Activated T-helper 1 cell treated with anti-CD3 and anti-CD28 coated beads, Interleukin-12 subunit alpha, Interleukin-12 subunit beta, Interleukin-2, Interleukin-4 antibody, amounts not matched to agents 30 ng/mL and 10 ng/mL and 1 ng/mL, durations not matched to agents 14 hours and 24 hours and 36 hours (primary cell): ENCODE measurements around the gene AIFM2. TPM values are rescaled to one million over a fixed set of nuclear protein-coding genes. Genes with fewer than 3 reads are reported as not detected.
"Not testable (repeated sequence)": the region's sequence is repeated elsewhere in the genome, so short reads cannot be mapped to it uniquely, and the experiment has no call there.

Source experiments
- DNase-seq: peaks from one replicate; pipeline ENCODE4 v3.0.0; 2021; ENCODE audit warnings: low spot score
- H3K27ac Mint-ChIP-seq: one replicate; pipeline ENCODE4 v1.8.0; 2021; ENCODE audit warnings: mild to moderate bottlenecking, mixed read lengths
- H3K27me3 Mint-ChIP-seq: one replicate; pipeline ENCODE4 v1.8.0; 2022; ENCODE audit warnings: mild to moderate bottlenecking, moderate library complexity, mixed read lengths; ENCODE audit not compliant: insufficient read depth
- H3K36me3 Mint-ChIP-seq: one replicate; pipeline ENCODE4 v1.8.0; 2021; ENCODE audit warnings: low read depth, mixed read lengths
- H3K4me1 Mint-ChIP-seq: one replicate; pipeline ENCODE4 v1.8.0; 2021; ENCODE audit warnings: low read depth, mixed read lengths
- H3K4me3 Mint-ChIP-seq: one replicate; pipeline ENCODE4 v1.8.0; 2021; ENCODE audit warnings: mild to moderate bottlenecking, moderate library complexity, mixed read lengths
- H3K9me3 Mint-ChIP-seq: one replicate; pipeline ENCODE4 v1.8.0; 2021; ENCODE audit warnings: mixed read lengths
- intact Hi-C: fragments of 100-400 bp; cut with micrococcal nuclease; formaldehyde crosslinking; loops from one replicate; pipeline ENCODE4 v1.15.1; 2024
- total RNA-seq: library from RNA; stranded (reverse); gene quantifications from 2 replicates; pipeline ENCODE4 v1.2.3, GENCODE V29; 2022

AIFM2 gene
- 7.1 and 7.3 TPM in 2 replicates for total RNA-seq

DNA sequence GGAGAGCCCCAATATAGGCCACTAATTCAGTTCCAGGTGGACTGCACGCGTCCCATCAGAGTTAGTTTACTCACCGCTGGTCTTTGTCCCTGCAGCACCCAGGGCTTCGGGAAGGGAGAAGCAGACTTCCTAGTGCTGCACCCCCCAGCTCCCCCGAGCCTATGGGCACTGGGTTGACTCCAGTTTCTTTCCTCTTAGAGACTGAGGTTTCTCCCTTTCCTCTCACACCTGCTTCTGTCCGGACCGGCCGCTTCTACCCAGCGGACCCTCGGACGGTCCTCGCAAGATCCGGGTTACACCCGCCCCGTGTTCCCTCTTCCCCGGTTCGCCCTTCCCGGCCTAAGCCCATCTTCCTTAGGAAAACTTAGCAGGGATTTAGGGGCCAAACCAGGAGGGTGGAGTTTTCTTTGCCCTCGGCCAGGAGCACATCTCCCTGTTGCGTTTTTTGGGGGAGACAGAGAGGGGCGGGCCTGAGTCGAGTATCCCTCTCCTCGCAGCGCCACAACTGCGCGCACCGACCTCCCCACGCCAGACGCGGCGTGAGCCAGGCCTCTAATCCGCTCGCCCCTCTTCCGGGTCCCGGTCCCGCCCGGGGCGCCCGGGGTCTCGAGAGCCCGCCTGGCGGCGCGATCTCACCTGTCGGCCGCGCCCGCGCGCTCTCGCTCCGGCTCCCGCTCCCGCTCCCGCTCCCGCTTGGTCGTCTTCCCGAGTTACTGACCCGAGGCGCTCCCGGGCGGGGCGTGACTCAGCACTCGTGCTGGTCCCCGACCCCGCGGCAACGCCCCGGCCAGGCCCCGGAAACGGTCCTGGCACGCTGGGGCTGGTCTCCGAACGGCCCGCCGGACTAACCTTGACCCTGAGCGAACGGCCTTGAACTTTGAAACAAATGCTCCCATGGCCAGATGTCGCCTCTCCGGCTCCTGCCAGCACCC is at the start of gene AIFM2:
Gene AIFM2, minus strand, starts transcription at position 728 of the 932 bp plus-strand sequence. CDS start 8,741 bp downstream, outside the sequence.
- peaks cover 15% of the 10 kb centered on the region for H3K4me1 Mint-ChIP-seq
- H3K9me3 Mint-ChIP-seq: no peaks in the 10 kb centered on the region
- peaks cover 9% of the 10 kb centered on the region for H3K27me3 Mint-ChIP-seq
- intact Hi-C loops: loop anchor here (1.0 to 2.0 kb wide), 2 partner anchors 14 to 16 kb away; partner anchors contain the start of gene TYSND1
- H3K27ac Mint-ChIP-seq: peak within 1 kb of the TSS; percentile 82
- no peak for DNase-seq
- peak within 1 kb of the TSS; percentile 86 for H3K4me3 Mint-ChIP-seq
- peaks cover 3% of the 10 kb centered on the region for H3K36me3 Mint-ChIP-seq

DNA sequence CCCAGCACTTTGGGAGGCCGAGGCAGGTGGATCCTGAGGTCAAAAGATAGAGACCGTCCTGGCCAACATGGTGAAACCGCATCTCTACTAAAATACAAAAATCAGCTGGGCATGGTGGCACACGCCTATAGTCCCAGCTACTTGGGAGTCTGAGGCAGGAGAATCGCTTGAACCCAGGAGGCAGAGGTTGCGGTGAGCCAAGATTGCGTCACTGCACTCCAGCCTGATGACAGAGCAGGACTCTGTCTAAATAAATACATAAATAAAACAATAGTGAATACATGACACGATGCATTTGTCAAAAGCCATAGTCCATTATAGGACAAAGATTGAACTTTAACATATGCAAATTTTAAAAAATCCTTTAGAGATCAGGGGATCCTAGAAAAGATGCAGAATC is 46.6 kb upstream of the AIFM2 start:
- H3K27ac Mint-ChIP-seq, DNase-seq, H3K4me3 Mint-ChIP-seq, H3K27me3 Mint-ChIP-seq, intact Hi-C loops, H3K9me3 Mint-ChIP-seq, H3K4me1 Mint-ChIP-seq, H3K36me3 Mint-ChIP-seq: not testable (repeated sequence)

DNA sequence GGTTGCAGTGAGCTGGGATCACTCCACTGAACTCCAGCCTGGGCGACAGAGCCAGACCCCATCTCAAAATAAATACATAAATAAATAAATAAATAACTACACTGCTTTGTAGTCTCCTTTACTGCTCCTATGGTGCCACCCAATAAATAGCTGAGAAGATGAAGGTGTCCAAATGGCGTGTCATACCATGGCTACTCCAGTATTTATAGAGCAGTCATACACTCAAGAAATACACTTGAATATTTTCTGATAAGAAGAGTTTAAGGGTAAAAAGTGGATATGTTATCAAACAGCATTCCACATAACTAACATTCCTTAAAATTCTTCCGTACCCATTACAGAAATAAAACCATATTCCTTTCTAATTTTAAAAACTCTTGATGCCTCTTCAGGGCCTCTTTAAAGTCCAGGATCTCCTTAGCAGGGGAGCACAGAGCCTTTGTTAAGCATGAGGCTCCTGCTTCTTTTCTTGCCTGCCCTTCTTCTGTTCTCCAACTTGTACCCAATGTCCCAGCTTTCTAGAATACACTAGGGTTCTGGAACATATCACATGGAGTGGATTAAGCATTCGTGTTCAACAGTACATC is 45.6 kb upstream of the AIFM2 start:
- H3K36me3 Mint-ChIP-seq: no peaks in the 10 kb centered on the region
- H3K27ac Mint-ChIP-seq: no peak overlapping the region
- peaks cover 8% of the 10 kb centered on the region for H3K27me3 Mint-ChIP-seq
- DNase-seq: no peak
- no peak overlapping the region for H3K4me3 Mint-ChIP-seq
- intact Hi-C loops: no loop called here
- peaks cover 13% of the 10 kb centered on the region for H3K4me1 Mint-ChIP-seq
- peaks cover 3% of the 10 kb centered on the region for H3K9me3 Mint-ChIP-seq

DNA sequence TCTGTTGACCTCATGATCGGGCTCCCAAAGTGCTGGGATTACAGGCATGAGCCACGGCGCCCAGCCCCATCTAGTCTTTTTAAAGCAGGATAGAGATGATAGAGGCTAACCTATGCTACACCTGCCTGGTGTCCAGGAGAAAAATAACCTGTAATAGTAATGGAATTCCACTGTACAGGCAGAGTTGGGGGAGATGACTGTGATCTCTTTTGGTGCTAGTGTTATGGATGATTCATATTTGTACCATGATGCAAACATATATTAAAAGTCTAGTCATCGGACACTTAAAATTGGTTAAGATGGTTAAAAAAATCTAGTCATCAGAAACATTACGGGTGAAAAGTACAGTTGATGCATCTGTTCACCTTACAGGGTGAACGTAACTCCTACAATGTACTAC is 43.8 kb upstream of the AIFM2 start:
- DNase-seq: no peak
- Mint-ChIP-seq H3K4me3 (no peak overlapping the region), H3K9me3 (peaks cover 3% of the 10 kb centered on the region), H3K36me3 (no peaks in the 10 kb centered on the region), H3K27ac (no peak overlapping the region), H3K4me1 (peaks cover 18% of the 10 kb centered on the region), H3K27me3 (peaks cover 3% of the 10 kb centered on the region)
- intact Hi-C loops: no loop called here

DNA sequence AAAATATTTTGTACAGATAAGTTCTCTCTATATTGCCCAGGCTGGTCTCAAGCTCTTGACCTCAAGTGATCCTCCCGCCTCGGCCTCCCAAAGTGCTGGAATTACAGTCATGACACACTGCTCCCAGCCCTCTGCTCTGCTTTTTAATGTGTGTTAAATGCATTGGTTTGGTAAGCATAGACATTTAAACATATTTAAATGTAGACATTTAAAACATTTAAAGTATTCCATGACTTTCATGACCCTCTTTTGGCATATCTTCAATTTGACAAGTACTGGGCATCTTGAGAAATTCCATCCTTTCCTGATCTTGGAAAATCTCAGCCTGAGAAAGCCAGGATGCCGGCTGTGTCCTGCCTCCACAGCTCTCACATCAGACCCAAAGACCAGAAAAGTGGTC is 42.9 kb upstream of the AIFM2 start:
- Mint-ChIP-seq H3K4me3 (no peak overlapping the region), H3K9me3 (peaks cover 3% of the 10 kb centered on the region), H3K27me3 (peaks cover 2% of the 10 kb centered on the region), H3K36me3 (no peaks in the 10 kb centered on the region), H3K4me1 (peaks cover 23% of the 10 kb centered on the region), H3K27ac (no peak overlapping the region)
- DNase-seq: no peak
- intact Hi-C loops: no loop called here

DNA sequence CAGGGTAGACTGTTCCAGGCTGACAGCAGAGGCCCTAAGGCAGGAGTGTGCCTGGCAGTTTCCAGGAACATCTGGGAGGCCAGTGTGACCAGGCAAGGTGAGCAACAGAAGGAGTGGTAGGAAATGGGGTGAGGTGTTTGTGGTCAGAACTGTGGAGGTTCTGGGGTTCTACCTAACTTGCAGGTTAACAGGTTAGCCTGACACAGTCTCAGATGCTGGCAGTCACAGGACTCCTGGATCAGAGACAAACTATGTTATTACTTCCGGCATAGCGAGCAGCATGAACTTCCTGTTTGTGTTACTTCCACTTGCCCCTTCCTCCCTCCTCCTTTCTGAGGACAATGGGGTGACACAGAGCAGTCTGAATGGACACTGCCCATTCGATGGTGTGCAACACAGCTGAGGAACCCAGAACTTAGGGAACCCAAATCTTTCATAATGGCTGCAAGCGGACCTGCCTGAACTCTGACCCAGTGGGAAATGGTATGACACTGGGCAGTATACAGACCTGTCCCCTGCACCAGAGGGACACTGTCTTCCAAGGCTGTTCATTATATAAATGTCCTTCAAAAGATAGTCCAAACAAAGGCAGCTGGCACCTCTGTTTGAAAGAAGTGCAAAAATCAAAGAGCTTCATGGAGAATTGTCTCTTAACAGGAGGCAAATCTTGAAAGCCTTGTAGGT is 41.6 kb upstream of the AIFM2 start:
- DNase-seq: peak; percentile 33
- Mint-ChIP-seq H3K27me3 (no peaks in the 10 kb centered on the region), H3K27ac (peak overlapping the region; percentile 84), H3K36me3 (no peaks in the 10 kb centered on the region), H3K9me3 (no peaks in the 10 kb centered on the region), H3K4me1 (peaks cover 28% of the 10 kb centered on the region), H3K4me3 (peak overlapping the region; percentile 15)
- intact Hi-C loops: loop anchor here (5.0 kb wide), 1 partner anchor 98 kb away; no protein-coding TSS in a partner anchor

DNA sequence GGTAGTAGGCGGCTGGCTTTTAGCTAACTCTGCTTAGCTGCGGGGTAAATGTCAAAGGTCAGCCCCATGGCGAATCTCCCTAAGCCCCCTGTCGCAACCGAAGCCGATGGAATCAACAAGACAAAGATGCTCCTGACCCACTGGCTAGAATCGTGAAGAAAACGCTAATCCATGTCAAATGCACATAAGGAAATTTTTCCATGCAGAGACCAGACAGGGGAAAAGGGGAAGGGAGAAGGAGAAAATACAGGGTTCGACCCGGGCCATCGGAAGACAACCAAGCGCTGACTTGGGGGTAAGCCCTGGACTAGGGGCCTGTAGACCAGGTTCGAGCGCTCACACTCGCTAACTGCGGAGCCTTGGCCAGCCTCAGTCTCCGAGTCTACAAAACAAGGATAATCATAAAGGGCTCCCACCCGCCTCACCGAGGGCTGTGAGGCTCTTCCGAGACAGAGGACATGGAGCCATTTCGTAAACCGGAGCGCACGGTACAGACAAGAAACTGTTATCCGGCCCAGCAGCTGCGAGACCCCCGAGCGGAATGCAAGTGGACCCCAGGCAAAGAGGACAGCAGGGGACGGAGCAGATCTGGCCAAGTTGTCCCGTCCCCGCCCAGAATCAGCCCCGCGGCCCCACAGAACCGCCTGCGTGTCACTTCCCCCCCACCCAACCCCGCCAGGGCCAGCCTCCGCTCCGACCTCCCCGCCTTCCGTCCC is 37.2 kb upstream of the AIFM2 start:
- no peaks in the 10 kb centered on the region for H3K9me3 Mint-ChIP-seq
- DNase-seq: no peak
- peaks cover 65% of the 10 kb centered on the region for H3K4me1 Mint-ChIP-seq
- peaks cover 22% of the 10 kb centered on the region for H3K36me3 Mint-ChIP-seq
- intact Hi-C loops: loop anchor here (1.0 to 5.0 kb wide), 7 partner anchors 8 to 234 kb away; partner anchors contain the start of genes EIF4EBP2, LRRC20, PPA1 and TYSND1
- H3K4me3 Mint-ChIP-seq: peak overlapping the region; percentile 96
- H3K27me3 Mint-ChIP-seq: no peaks in the 10 kb centered on the region
- H3K27ac Mint-ChIP-seq: peak overlapping the region; percentile 83

DNA sequence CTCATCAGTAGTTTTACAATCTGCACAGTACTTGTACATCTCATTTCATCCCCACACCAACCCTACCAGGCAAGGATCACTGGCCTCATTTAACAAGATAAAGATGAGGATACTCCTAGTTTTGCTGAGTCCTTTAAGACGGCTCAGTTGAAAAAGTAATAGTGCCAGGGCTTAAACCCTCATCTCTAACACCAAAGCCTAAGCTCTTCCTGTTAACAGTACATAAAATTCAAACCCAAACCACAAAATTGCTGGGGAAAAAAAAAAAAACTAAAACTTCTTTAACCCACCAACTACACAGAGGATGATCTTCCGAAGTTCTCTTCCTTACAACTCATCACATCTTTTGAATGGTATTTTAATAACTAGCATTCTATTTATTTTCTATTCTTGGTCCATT is 36.4 kb upstream of the AIFM2 start:
- Mint-ChIP-seq H3K36me3 (peaks cover 23% of the 10 kb centered on the region), H3K27me3 (no peaks in the 10 kb centered on the region), H3K4me3 (peak overlapping the region; percentile 96), H3K27ac (peak overlapping the region; percentile 83), H3K9me3 (no peaks in the 10 kb centered on the region), H3K4me1 (peaks cover 60% of the 10 kb centered on the region)
- intact Hi-C loops: loop anchor here (5.0 kb wide), 1 partner anchor 213 kb away; the partner anchor contains the start of gene LRRC20
- DNase-seq: no peak

DNA sequence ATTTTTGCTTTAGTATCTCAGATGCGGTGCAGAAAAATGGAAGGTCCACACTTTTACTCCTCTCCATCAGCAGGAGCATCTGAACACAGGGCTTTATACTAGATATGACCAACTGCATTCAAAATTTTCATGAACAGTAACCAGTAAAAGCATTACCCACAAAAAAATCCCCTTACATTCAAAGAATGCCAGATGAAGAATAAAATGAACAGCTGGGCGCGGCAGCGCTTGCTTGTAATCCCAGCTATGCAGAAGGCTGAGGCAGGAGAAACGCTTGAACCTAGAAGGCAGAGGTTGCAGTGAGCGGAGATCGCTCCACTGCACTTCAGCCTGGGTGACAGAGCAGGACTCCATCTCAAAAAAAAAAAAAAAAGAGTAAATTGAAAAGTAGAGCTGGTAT is 34.6 kb upstream of the AIFM2 start:
- Mint-ChIP-seq H3K36me3 (peaks cover 34% of the 10 kb centered on the region), H3K9me3 (no peaks in the 10 kb centered on the region), H3K27me3 (no peaks in the 10 kb centered on the region), H3K4me1 (peaks cover 74% of the 10 kb centered on the region), H3K27ac (no peak overlapping the region), H3K4me3 (peak overlapping the region; percentile 35)
- no peak for DNase-seq
- intact Hi-C loops: loop anchor here (5.0 kb wide), 1 partner anchor 215 kb away; the partner anchor contains the start of gene LRRC20

DNA sequence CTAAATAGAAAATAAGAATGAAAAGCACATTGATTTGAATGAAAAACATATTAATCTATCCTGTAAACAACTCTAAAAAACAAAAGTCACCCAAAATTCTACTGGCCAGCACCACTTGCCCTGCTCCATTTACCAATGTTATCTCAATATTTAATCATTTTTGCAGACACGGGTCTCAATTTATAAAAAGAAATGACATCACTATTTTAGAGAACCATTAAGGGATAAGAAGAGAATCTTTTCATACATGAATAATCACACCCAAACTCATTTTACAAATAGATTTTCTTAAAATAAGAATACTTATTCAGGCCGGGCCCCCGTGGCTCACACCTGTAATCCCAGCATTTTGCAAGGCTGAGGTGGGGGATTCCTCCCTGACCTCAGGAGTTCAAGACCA is 33.8 kb upstream of the AIFM2 start:
- DNase-seq: no peak
- Mint-ChIP-seq H3K4me3 (no peak overlapping the region), H3K4me1 (peaks cover 77% of the 10 kb centered on the region), H3K36me3 (peaks cover 42% of the 10 kb centered on the region), H3K27ac (no peak overlapping the region), H3K9me3 (no peaks in the 10 kb centered on the region), H3K27me3 (no peaks in the 10 kb centered on the region)
- intact Hi-C loops: loop anchor here (5.0 kb wide), 1 partner anchor 216 kb away; the partner anchor contains the start of gene LRRC20

DNA sequence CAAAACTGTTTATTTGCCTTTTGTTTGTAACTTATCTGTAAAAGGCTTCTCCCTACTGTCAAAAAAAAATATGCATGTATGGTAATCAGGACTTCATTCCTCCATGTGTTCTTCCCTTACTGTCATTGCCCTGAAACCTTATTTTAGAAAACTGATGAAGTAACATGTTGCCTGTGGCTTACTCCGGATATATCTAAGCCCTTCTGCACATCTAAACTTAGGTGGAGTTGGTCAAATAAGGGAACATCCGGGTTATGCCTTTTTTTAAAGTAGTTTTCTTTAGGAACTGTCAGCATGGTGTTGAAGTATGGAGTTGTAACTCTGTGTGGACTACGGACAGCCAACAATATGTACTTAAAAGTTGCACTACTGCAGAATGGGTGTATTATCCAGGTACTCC is 31.5 kb upstream of the AIFM2 start:
- intact Hi-C loops: loop anchor here (5.0 kb wide), 3 partner anchors 33 to 1077 kb away; partner anchors contain the start of gene SRGN
- Mint-ChIP-seq H3K4me1 (peaks cover 81% of the 10 kb centered on the region), H3K9me3 (no peaks in the 10 kb centered on the region), H3K27ac (no peak overlapping the region), H3K27me3 (no peaks in the 10 kb centered on the region), H3K4me3 (peak overlapping the region; percentile 15), H3K36me3 (peaks cover 55% of the 10 kb centered on the region)
- DNase-seq: no peak

DNA sequence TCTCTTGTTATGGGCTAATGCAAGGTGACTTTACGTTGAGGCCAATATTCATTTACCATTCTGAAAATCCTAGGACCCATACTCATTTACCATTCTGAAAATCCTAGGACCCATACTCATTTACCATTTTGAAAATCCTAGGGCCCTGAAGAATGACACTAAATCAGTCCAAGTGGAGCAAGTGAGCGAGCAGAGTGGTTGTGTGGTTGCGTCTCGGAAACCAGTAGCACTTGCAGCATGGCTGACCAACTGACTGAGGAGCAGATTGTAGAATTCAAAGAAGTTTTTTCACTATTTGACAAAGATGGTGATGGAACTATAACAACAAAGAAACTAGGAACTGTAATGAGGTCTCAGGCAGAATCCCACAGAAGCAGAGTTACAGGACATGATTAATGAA is 30.8 kb upstream of the AIFM2 start:
- Mint-ChIP-seq H3K27me3 (no peaks in the 10 kb centered on the region), H3K4me3 (peak overlapping the region; percentile 32), H3K9me3 (no peaks in the 10 kb centered on the region), H3K4me1 (peaks cover 74% of the 10 kb centered on the region), H3K36me3 (peaks cover 50% of the 10 kb centered on the region), H3K27ac (peak overlapping the region; percentile 9)
- intact Hi-C loops: loop anchor here (1.0 to 5.0 kb wide), 5 partner anchors 17 to 1076 kb away; partner anchors contain the start of genes PPA1, SRGN and TYSND1
- DNase-seq: no peak
